ENCODE results near the gene KCNA2. TPM values are rescaled to one million over a fixed set of nuclear protein-coding genes. Genes with fewer than 3 reads are reported as not detected.
A peak's percentile ranks its signal among the peaks of the same experiment; 100 is the strongest.

Gene KCNA2
- total and polyA plus RNA-seq, 2 donors (not counting 1 experiment from before 2014, with no cell fraction given), result 0.39 to 0.59 TPM

DNA sequence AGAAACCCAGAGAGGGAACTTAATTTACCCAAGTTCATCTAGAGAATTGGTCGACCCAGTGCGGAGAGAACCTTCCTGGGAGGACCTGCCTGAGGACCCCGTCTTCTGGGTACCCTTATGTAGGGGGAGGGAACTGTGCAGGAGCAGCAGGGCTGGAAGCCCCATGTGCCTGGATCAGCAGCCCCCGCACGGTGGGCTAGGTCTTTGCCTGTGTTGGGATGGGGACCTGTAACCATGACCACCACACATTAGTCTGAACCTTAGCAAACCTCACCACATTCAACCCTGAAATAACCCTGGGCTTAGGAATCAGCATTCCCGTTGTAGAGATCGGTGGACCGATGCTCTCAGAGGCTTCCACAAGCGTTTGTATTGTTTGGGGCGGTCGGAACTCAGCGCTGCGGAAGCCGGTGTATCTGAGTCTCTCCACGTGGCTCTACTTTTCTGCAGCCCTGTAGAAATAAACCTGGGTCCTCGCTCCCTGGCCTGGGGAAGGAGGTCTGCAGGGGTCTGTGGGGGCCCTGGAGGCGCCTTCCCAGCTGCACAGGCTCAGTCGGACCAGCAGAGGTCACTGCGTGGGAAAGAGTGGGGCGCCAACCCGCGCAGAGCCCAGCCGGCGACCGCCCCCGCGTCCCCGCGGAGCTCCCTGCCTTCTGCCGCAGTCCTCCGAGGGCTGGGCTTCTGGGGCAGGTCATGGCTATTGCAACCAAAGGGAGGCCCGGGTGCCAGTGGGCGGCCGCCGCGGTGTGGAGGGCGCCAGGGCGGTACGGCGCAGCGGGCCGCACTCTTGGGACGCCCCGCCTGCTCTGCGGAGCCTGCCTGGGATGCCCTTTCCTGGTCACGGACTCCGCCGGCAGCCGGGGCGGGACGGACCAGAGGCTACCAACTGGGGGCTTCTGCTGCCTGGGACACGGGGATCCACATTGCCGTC lies 51.0 kb downstream of the KCNA2 start:
- ChIA-PET CTCF (interaction anchor here (0.6 to 4.4 kb wide), 21 partner anchors 10 to 437 kb away, joined by 3 to 73 read pairs (median 7); partner anchors contain the start of gene KCNA2), POLR2A (no interaction called here)
- Histone ChIP-seq H3K36me3 (replicated peaks in 1 of 2; ENCODE audit: control extremely low read depth in 1 of 2, control insufficient read depth in 1 of 2, extremely low read depth in 1 of 2, insufficient read depth in 2 of 2, low read length in 1 of 2) (no peaks in the 10 kb centered on the region), H3K4me3 (ENCODE audit: control extremely low read depth in 1 of 5, extremely low read depth in 1 of 5, insufficient read depth in 1 of 5, low read depth in 2 of 5, low read length in 4 of 5) (peak overlapping the region in 2 of 5 experiments; percentile 20 to 27), H4K20me1 (ENCODE audit: control insufficient read depth, insufficient read depth, low read length, poor library complexity, severe bottlenecking) (no peaks in the 10 kb centered on the region), H3K27ac (ENCODE audit: low read length in 2 of 2) (no peak overlapping the region), H3K9me3 (ENCODE audit: control extremely low read depth in 1 of 3, control insufficient read depth in 2 of 3, insufficient read depth in 1 of 3, low read length in 2 of 3) (peaks cover 0 to 3% (median 0%) of the 10 kb centered on the region in 3 donors), H3K4me2 (replicated peaks; ENCODE audit: low read depth, low read length, poor library complexity, severe bottlenecking) (peak overlapping the region; percentile 75), H3K79me2 (ENCODE audit: control insufficient read depth, insufficient read depth, low read length) (no peaks in the 10 kb centered on the region), H3K9ac (ENCODE audit: low read length) (peak overlapping the region; percentile 25), H2AFZ (ENCODE audit: insufficient read depth, low read depth, low read length, poor library complexity, severe bottlenecking) (peak overlapping the region; percentile 58), H3K4me1 (ENCODE audit: control insufficient read depth in 2 of 2, insufficient read depth in 2 of 2, low read length in 2 of 2) (peaks cover 9 to 12% of the 10 kb centered on the region in 2 donors), H3K27me3 (replicated peaks in 1 of 4; ENCODE audit: control extremely low read depth in 1 of 4, control insufficient read depth in 3 of 4, insufficient read depth in 4 of 4, low read length in 3 of 4) (peaks cover 0 to 57% (median 24%) of the 10 kb centered on the region in 4 experiments)
- WGBS (ENCODE audit: insufficient coverage), result 10% methylated on average over 48 of the region's 53 CpGs
- no peak for TF ChIP-seq EZH2 (IDR thresholded peaks at IDR 0.05; ENCODE audit: borderline replicate concordance, insufficient read depth, low read depth, low read length, poor library complexity, severe bottlenecking)
- TF ChIP-seq, protein P1, sequence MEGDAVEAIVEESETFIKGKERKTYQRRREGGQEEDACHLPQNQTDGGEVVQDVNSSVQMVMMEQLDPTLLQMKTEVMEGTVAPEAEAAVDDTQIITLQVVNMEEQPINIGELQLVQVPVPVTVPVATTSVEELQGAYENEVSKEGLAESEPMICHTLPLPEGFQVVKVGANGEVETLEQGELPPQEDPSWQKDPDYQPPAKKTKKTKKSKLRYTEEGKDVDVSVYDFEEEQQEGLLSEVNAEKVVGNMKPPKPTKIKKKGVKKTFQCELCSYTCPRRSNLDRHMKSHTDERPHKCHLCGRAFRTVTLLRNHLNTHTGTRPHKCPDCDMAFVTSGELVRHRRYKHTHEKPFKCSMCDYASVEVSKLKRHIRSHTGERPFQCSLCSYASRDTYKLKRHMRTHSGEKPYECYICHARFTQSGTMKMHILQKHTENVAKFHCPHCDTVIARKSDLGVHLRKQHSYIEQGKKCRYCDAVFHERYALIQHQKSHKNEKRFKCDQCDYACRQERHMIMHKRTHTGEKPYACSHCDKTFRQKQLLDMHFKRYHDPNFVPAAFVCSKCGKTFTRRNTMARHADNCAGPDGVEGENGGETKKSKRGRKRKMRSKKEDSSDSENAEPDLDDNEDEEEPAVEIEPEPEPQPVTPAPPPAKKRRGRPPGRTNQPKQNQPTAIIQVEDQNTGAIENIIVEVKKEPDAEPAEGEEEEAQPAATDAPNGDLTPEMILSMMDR (IDR thresholded peaks at IDR 0.05), result peak; percentile 83
- peak overlapping the region; percentile 50 for H3K4me3 Mint-ChIP-seq
- ATAC-seq (ENCODE audit: low read depth) (peak; percentile 93), DNase-seq (peak; percentile 74)
- no peak overlapping the region for H3K27ac Mint-ChIP-seq
- peaks cover 4% of the 10 kb centered on the region for H3K4me1 Mint-ChIP-seq
- no peaks in the 10 kb centered on the region for H3K9me3 Mint-ChIP-seq (ENCODE audit: insufficient read depth)
- intact Hi-C loops (cut with micrococcal nuclease), result loop anchor here (1.0 kb wide), 3 partner anchors 211 to 275 kb away; no protein-coding TSS in a partner anchor
- H3K27me3 Mint-ChIP-seq, result peaks cover 78% of the 10 kb centered on the region

Measured in B cell (primary cell).